ENCODE data around the gene NME4. TPM values are rescaled to one million over a fixed set of nuclear protein-coding genes. Genes with fewer than 3 reads are reported as not detected.
"Not testable (repeated sequence)": the region's sequence is repeated elsewhere in the genome, so short reads cannot be mapped to it uniquely, and the experiment has no call there.

The NME4 gene
- total RNA-seq, 1 experiment from 2014 or later: 159 TPM

DNA sequence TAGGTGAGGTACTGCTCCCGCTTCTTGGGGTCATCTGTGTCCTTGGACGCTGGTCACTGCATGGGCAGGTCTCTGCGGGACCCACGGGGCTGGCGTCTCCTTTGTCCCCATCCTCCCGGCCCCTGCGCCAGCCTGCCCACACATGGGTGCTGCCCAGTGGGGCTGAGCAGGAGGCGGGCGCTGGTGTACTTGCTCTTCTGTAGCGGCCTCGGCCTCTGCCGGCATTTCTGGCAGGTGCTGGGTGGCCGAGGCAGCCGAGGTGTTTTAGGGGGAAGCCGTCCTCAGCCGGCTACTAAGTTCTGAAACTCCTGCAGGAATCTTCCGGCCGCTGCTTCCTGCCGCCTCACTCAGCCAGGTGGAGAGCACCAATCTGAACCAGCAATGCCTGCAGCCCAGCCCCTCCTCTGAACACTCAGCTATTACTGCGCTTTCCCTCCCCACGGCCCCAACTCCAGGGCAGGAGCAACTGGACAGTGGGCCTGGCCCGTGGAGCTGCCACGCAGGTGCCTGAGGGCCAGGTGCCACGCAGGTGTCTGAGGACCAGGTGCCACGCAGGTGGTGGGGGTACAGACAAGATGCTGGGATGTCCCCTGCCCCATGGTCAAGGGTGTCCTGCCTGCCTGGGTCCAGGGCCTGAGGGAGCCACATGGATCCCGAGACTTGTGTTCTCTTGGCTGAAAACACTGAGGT is 14.7 kb downstream of the NME4 start:
- Histone ChIP-seq H3K36me3 (ENCODE audit: low read depth) (no peaks in the 10 kb centered on the region; the same call in 1 of the 2 replicates), H3K9me2 (ENCODE audit: insufficient read depth) (no peaks in the 10 kb centered on the region), H4K20me1 (ENCODE audit: insufficient read depth) (no peaks in the 10 kb centered on the region), H3K79me2 (ENCODE audit: low read depth) (no peaks in the 10 kb centered on the region), H3K27me3 (ENCODE audit: insufficient read depth, low read depth) (no peaks in the 10 kb centered on the region), H3K4me2 (no peak overlapping the region), H3K4me1 (replicated peaks; ENCODE audit: insufficient read depth) (no peaks in the 10 kb centered on the region), H3K4me3 (no peak overlapping the region), H3F3A (ENCODE audit: insufficient read depth, low read depth) (no peaks in the 10 kb centered on the region; the same call in 1 of the 2 replicates), H3K27ac (no peak overlapping the region), H2AFZ (no peak overlapping the region), H3K9me3 (ENCODE audit: insufficient read depth, low read depth) (no peaks in the 10 kb centered on the region)
- intact Hi-C loops (cut with micrococcal nuclease; ENCODE audit: unreplicated experiment): no loop called here
- TSS peak; percentile 27 for BruUV-seq (replicated peaks)
- TF ChIP-seq, protein P1, sequence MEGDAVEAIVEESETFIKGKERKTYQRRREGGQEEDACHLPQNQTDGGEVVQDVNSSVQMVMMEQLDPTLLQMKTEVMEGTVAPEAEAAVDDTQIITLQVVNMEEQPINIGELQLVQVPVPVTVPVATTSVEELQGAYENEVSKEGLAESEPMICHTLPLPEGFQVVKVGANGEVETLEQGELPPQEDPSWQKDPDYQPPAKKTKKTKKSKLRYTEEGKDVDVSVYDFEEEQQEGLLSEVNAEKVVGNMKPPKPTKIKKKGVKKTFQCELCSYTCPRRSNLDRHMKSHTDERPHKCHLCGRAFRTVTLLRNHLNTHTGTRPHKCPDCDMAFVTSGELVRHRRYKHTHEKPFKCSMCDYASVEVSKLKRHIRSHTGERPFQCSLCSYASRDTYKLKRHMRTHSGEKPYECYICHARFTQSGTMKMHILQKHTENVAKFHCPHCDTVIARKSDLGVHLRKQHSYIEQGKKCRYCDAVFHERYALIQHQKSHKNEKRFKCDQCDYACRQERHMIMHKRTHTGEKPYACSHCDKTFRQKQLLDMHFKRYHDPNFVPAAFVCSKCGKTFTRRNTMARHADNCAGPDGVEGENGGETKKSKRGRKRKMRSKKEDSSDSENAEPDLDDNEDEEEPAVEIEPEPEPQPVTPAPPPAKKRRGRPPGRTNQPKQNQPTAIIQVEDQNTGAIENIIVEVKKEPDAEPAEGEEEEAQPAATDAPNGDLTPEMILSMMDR (conservative IDR thresholded peaks at IDR 0.05): no peak
- TF ChIP-seq EZH2 (IDR thresholded peaks at IDR 0.05; ENCODE audit: low read depth): no peak
- CTCF ChIA-PET: no interaction called here
- DNase-seq: no peak
- POLR2A ChIA-PET (ENCODE audit: unreplicated experiment): no interaction called here

DNA sequence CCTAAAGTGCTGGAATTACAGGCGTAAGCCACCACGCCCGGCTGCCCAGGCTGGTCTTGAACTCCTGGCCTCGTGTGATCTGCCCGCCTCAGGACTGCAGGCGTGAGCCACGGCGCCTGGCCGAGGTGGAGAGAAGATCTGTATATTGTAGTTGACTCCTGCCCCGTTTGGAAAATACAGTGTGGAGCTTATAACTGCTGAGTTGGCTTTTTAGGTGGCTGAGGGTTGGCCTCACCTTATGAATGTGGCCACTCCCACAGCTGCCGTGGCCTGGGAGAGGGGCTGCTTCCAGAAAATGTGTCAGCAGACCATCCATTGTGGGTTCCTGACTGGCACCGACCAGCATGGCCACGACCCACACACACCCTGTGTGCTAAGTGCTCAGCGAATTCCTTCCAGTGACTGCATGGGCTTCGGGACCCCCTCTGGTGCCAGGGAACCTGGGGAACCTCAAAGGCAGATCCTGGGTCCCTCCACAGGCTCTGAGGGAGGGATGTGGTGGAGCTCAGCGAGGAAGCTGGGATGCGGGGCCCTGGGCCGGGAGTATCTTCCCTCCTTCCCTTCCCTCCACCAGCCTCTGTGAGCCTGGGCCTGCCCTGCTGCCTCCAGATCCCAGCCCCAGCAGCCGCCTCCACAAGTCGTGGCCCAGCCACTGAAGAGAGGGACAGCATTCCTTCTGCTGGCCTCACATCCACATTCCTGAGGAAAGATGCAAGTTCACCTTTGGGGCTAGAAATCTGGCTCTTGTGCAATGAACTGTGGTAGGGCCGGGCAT is 17.6 kb downstream of the NME4 start:
- Histone ChIP-seq H3K4me3 (no peak overlapping the region), H3K4me2 (no peak overlapping the region), H3K9me2 (ENCODE audit: insufficient read depth) (no peaks in the 10 kb centered on the region), H3K36me3 (ENCODE audit: low read depth) (no peaks in the 10 kb centered on the region), H4K20me1 (ENCODE audit: insufficient read depth) (no peaks in the 10 kb centered on the region), H2AFZ (no peak overlapping the region), H3K4me1 (replicated peaks; ENCODE audit: insufficient read depth) (no peaks in the 10 kb centered on the region), H3K9me3 (ENCODE audit: insufficient read depth, low read depth) (no peaks in the 10 kb centered on the region), H3F3A (ENCODE audit: insufficient read depth, low read depth) (no peaks in the 10 kb centered on the region; the same call in 1 of the 2 replicates), H3K27ac (no peak overlapping the region), H3K27me3 (ENCODE audit: insufficient read depth, low read depth) (no peaks in the 10 kb centered on the region), H3K79me2 (ENCODE audit: low read depth) (no peaks in the 10 kb centered on the region)
- POLR2A ChIA-PET (ENCODE audit: unreplicated experiment): interaction anchor here (0.7 kb wide), 1 partner anchor 85 kb away, joined by 15 read pairs; no protein-coding TSS in a partner anchor
- BruUV-seq (replicated peaks): no TSS peak
- CTCF ChIA-PET: no interaction called here
- intact Hi-C loops (cut with micrococcal nuclease; ENCODE audit: unreplicated experiment): no loop called here
- TF ChIP-seq, protein P1 (conservative IDR thresholded peaks at IDR 0.05): no peak
- no peak for TF ChIP-seq EZH2 (IDR thresholded peaks at IDR 0.05; ENCODE audit: low read depth)
- peak; percentile 36 to 65 for DNase-seq

DNA sequence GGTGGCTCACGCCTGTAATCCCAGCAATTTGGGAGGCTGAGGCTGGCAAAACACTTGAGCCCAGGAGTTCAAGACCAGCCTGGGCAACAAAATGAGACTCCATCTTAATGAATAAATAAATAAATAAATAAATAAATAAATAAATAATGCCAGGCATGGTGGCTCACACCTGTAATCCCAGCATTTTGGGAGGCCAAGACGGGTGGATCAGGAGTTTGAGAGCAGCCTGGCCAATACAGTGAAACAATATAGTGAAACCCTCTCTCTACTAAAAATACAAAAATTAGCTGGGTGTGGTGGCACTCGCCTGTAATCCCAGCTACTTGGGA is 18.1 kb downstream of the NME4 start:
- DNase-seq; H3K4me2 ChIP-seq; H3K9me3 ChIP-seq (ENCODE audit: insufficient read depth, low read depth); H3F3A ChIP-seq (ENCODE audit: insufficient read depth, low read depth); BruUV-seq (replicated peaks); H3K79me2 ChIP-seq (ENCODE audit: low read depth); H3K9me2 ChIP-seq (ENCODE audit: insufficient read depth); H2AFZ ChIP-seq; H3K36me3 ChIP-seq (ENCODE audit: low read depth); H3K27me3 ChIP-seq (ENCODE audit: insufficient read depth, low read depth); POLR2A ChIA-PET (ENCODE audit: unreplicated experiment); H4K20me1 ChIP-seq (ENCODE audit: insufficient read depth); H3K27ac ChIP-seq; intact Hi-C loops (cut with micrococcal nuclease; ENCODE audit: unreplicated experiment); H3K4me3 ChIP-seq; CTCF ChIA-PET; H3K4me1 ChIP-seq (replicated peaks; ENCODE audit: insufficient read depth): not testable (repeated sequence)

DNA sequence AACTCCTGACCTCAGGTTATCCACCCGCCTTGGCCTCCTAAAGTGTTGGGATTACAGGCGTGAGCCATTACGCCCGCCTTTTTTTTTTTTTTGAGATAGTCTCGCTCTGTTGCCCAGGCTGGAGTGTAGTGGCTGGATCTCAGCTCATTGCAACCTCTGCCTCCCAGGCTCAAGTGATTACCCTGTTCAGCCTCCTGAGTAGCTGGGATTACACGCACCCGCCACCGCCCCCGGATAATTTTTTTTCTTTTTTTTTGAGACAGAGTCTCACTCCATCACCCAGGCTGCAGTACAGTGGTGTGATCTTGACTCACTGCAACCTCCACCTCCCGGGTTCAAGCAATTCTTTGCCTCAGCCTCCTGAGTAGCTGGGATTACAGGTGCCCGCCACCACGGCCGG is 25.2 kb downstream of the NME4 start:
- H3K36me3 ChIP-seq (ENCODE audit: low read depth); H3K4me3 ChIP-seq; H4K20me1 ChIP-seq (ENCODE audit: insufficient read depth); BruUV-seq (replicated peaks); H3K27ac ChIP-seq; DNase-seq; H2AFZ ChIP-seq; CTCF ChIA-PET; H3K9me3 ChIP-seq (ENCODE audit: insufficient read depth, low read depth); intact Hi-C loops (cut with micrococcal nuclease; ENCODE audit: unreplicated experiment); H3K79me2 ChIP-seq (ENCODE audit: low read depth); H3K9me2 ChIP-seq (ENCODE audit: insufficient read depth); H3K4me2 ChIP-seq; H3K27me3 ChIP-seq (ENCODE audit: insufficient read depth, low read depth): not testable (repeated sequence)
- Histone ChIP-seq H3F3A (ENCODE audit: insufficient read depth, low read depth) (peaks cover 14% of the 10 kb centered on the region), H3K4me1 (replicated peaks; ENCODE audit: insufficient read depth) (peaks cover 18% of the 10 kb centered on the region)
- POLR2A ChIA-PET (ENCODE audit: unreplicated experiment): interaction anchor here (0.6 kb wide), 1 partner anchor 193 kb away, joined by 3 read pairs; the partner anchor contains the start of gene LUC7L

Data from PC-9 (cell line).